Measurements from ENCODE around the gene CPSF4. TPM values are rescaled to one million over a fixed set of nuclear protein-coding genes. Genes with fewer than 3 reads are reported as not detected.
A peak's percentile ranks its signal among the peaks of the same experiment; 100 is the strongest.

The CPSF4 gene
- polyA plus RNA-seq, 1 donor from 2014 or later = 209 TPM

- Histone ChIP-seq H3F3A (ENCODE audit: insufficient read depth, low read length, poor library complexity, severe bottlenecking) (no peaks in the 10 kb centered on the region), H3K27ac (ENCODE audit: low read length) (no peak overlapping the region), H3K27me3 (ENCODE audit: insufficient read depth, low read depth, low read length) (no peaks in the 10 kb centered on the region), H3K9ac (ENCODE audit: low read length) (no peak overlapping the region), H3K4me3 (ENCODE audit: low read length) (peak overlapping the region; percentile 93), H3K9me2 (ENCODE audit: insufficient read depth, low read length) (no peaks in the 10 kb centered on the region), H3K79me2 (replicated peaks; ENCODE audit: insufficient read depth, low read length) (peaks cover 32% of the 10 kb centered on the region), H3K9me3 (ENCODE audit: low read length) (no peaks in the 10 kb centered on the region), H3K4me2 (ENCODE audit: low read length) (peak overlapping the region; percentile 65), H4K20me1 (ENCODE audit: insufficient read depth) (no peaks in the 10 kb centered on the region), H2AFZ (ENCODE audit: low read depth, low read length) (no peak overlapping the region), H3K36me3 (ENCODE audit: insufficient read depth, low read length) (peaks cover 9% of the 10 kb centered on the region)
- TF ChIP-seq TAF1 (IDR thresholded peaks at IDR 0.05; ENCODE audit: low read depth) = no peak
- TF ChIP-seq REST (IDR thresholded peaks at IDR 0.05; ENCODE audit: borderline replicate concordance) = no peak
- TF ChIP-seq MXI1 (conservative IDR thresholded peaks at IDR 0.05; ENCODE audit: poor library complexity, severe bottlenecking) = no peak
- TF ChIP-seq EZH2 (IDR thresholded peaks at IDR 0.05; ENCODE audit: borderline replicate concordance, insufficient read depth, low read length, poor library complexity, severe bottlenecking) = no peak
- no peak for TF ChIP-seq SMC3 (conservative IDR thresholded peaks at IDR 0.05; ENCODE audit: poor library complexity)
- no peak for TF ChIP-seq RAD21 (conservative IDR thresholded peaks at IDR 0.05)
- TF ChIP-seq POLR2AphosphoS5 (IDR thresholded peaks at IDR 0.05) = no peak
- TF ChIP-seq EP300 (conservative IDR thresholded peaks at IDR 0.05; ENCODE audit: poor library complexity, severe bottlenecking) = no peak
- TF ChIP-seq CTCF (IDR thresholded peaks at IDR 0.05; ENCODE audit: poor library complexity, severe bottlenecking) = no peak
Measured at GRCh38 chr7:99498546-99498944, 59.8 kb downstream of the CPSF4 start.

GRCh38 chr7:99499371-99499720, 60.6 kb downstream of the CPSF4 start:
- peaks cover 32% of the 10 kb centered on the region for H3K79me2 ChIP-seq (replicated peaks; ENCODE audit: insufficient read depth, low read length)
- H3K9me2 ChIP-seq (ENCODE audit: insufficient read depth, low read length) = no peaks in the 10 kb centered on the region
- H3K4me2 ChIP-seq (ENCODE audit: low read length) = peak overlapping the region; percentile 40
- peak overlapping the region; percentile 73 for H3K9ac ChIP-seq (ENCODE audit: low read length)
- TF ChIP-seq SMC3 (conservative IDR thresholded peaks at IDR 0.05; ENCODE audit: poor library complexity) = no peak
- no peak for TF ChIP-seq POLR2AphosphoS5 (IDR thresholded peaks at IDR 0.05)
- no peak for TF ChIP-seq TAF1 (IDR thresholded peaks at IDR 0.05; ENCODE audit: low read depth)
- no peak for TF ChIP-seq RAD21 (conservative IDR thresholded peaks at IDR 0.05)
- no peak for TF ChIP-seq CTCF (IDR thresholded peaks at IDR 0.05; ENCODE audit: poor library complexity, severe bottlenecking)
- no peak for TF ChIP-seq REST (IDR thresholded peaks at IDR 0.05; ENCODE audit: borderline replicate concordance)
- no peak for TF ChIP-seq EP300 (conservative IDR thresholded peaks at IDR 0.05; ENCODE audit: poor library complexity, severe bottlenecking)
- TF ChIP-seq EZH2 (IDR thresholded peaks at IDR 0.05; ENCODE audit: borderline replicate concordance, insufficient read depth, low read length, poor library complexity, severe bottlenecking) = no peak
- TF ChIP-seq MXI1 (conservative IDR thresholded peaks at IDR 0.05; ENCODE audit: poor library complexity, severe bottlenecking) = no peak
- H3K36me3 ChIP-seq (ENCODE audit: insufficient read depth, low read length) = peaks cover under 1% of the 10 kb centered on the region
- H4K20me1 ChIP-seq (ENCODE audit: insufficient read depth) = no peaks in the 10 kb centered on the region
- no peaks in the 10 kb centered on the region for H3F3A ChIP-seq (ENCODE audit: insufficient read depth, low read length, poor library complexity, severe bottlenecking)
- H3K9me3 ChIP-seq (ENCODE audit: low read length) = no peaks in the 10 kb centered on the region
- H3K27ac ChIP-seq (ENCODE audit: low read length) = peak overlapping the region; percentile 67
- H3K27me3 ChIP-seq (ENCODE audit: insufficient read depth, low read depth, low read length) = no peaks in the 10 kb centered on the region
- H3K4me3 ChIP-seq (ENCODE audit: low read length) = peak overlapping the region; percentile 93
- H2AFZ ChIP-seq (ENCODE audit: low read depth, low read length) = peak overlapping the region; percentile 22

Data from neural cell (in vitro differentiated cells).